GM10248 (cell line): Measurements from ENCODE around the gene PANK2.
"Not testable (repeated sequence)": the region's sequence is repeated elsewhere in the genome, so short reads cannot be mapped to it uniquely, and the experiment has no call there.

Experiments
- CTCF ChIA-PET: fragments of 300-600 bp; sonication (Branson Sonifier 250); formaldehyde crosslinking; extraction: SDS; loops from one replicate; lab custom pipeline; 2021; ENCODE audit warnings: antibody characterized with exemption; lab: Yijun Ruan, JAX
- POLR2A ChIA-PET: fragments of 350-650 bp; sonication (Branson Sonifier 250); formaldehyde crosslinking; extraction: SDS; loops from one replicate; lab custom pipeline; 2020; ENCODE audit warnings: antibody characterized with exemption; lab: Yijun Ruan, JAX
- DNase-seq: peaks from one replicate; pipeline ENCODE4 v3.0.0; 2012; ENCODE audit errors: extremely low spot score
- CTCF ChIP-seq: IDR thresholded peaks from 2 replicates; pipeline ENCODE4 v1.5.1; 2012; ENCODE audit warnings: mild to moderate bottlenecking, low read depth; ENCODE audit errors: extremely low read depth, missing control alignments, control extremely low read depth

The PANK2 gene

GRCh38 chr20:3972161-3972560, 83.0 kb downstream of the PANK2 start:
- CTCF ChIA-PET, result no interaction called here
- no peak for TF ChIP-seq CTCF
- DNase-seq, result no peak
- POLR2A ChIA-PET, result no interaction called here

GRCh38 chr20:3972631-3973030, 83.4 kb downstream of the PANK2 start:
- not testable (repeated sequence) for DNase-seq

GRCh38 chr20:3973705-3974104, 84.5 kb downstream of the PANK2 start:
- POLR2A ChIA-PET, result no interaction called here
- no peak for DNase-seq
- CTCF ChIA-PET, result no interaction called here
- TF ChIP-seq CTCF, result no peak

More at GRCh38 chr20:3972631-3973030, 83.4 kb downstream of the PANK2 start:
- CTCF ChIA-PET, POLR2A ChIA-PET: not testable (repeated sequence)

GRCh38 chr20:3976511-3976910, 87.3 kb downstream of the PANK2 start:
- POLR2A ChIA-PET, result no interaction called here
- no peak for TF ChIP-seq CTCF
- no peak for DNase-seq
- CTCF ChIA-PET, result interaction anchor here (0.9 to 1.4 kb wide), 2 partner anchors 41 to 83 kb away, joined by 3 read pairs; no protein-coding TSS in a partner anchor
